HL-60 (cell line): Measurements from ENCODE around the gene MTSS2.

Experiments used
- DNase-seq, 2 experiments: peaks; one replicate each; pipeline ENCODE4 v3.0.0-alpha.2; 2010 to 2020; ENCODE audit warnings: low read depth in 1 of 2, low spot score in 1 of 2
- H3K27ac ChIP-seq: fragments of 250-450 bp; sonication (Bioruptor Pico); replicated peaks from 2 replicates; pipeline ENCODE4 v1.5.1; 2020; ENCODE audit warnings: mild to moderate bottlenecking, moderate library complexity
- H3K27me3 ChIP-seq: fragments of 250-450 bp; sonication (Bioruptor Pico); 2 replicates; pipeline ENCODE4 v1.5.1; 2021; ENCODE audit warnings: mild to moderate bottlenecking, moderate library complexity; ENCODE audit not compliant: insufficient read depth, poor library complexity, severe bottlenecking
- H3K4me3 ChIP-seq: replicated peaks from 2 replicates; pipeline ENCODE4 v1.5.1; 2011; ENCODE audit warnings: mild to moderate bottlenecking, control low read depth, low read length; ENCODE audit not compliant: insufficient read depth
- GABPA ChIP-seq: IDR thresholded peaks from 2 replicates; pipeline ENCODE4 v1.6.1; 2012; ENCODE audit warnings: low read depth
- POLR2AphosphoS5 ChIP-seq: IDR thresholded peaks from 2 replicates; pipeline ENCODE4 v1.6.1; 2012; ENCODE audit warnings: low read depth
- SPI1 ChIP-seq: IDR thresholded peaks from 2 replicates; pipeline ENCODE4 v1.6.1; 2012; ENCODE audit warnings: low read depth, mild to moderate bottlenecking, borderline replicate concordance
- TF ChIP-seq, protein P1 (sequence below): IDR thresholded peaks from 2 replicates; pipeline ENCODE4 v1.6.1; 2012; ENCODE audit warnings: low read depth; ENCODE audit not compliant: insufficient replicate concordance
- TF ChIP-seq, protein P2 (sequence below): IDR thresholded peaks from one replicate; pipeline ENCODE4 v1.5.1; 2011; ENCODE audit warnings: low read length, control low read depth, inconsistent platforms; ENCODE audit not compliant: insufficient read depth

Gene MTSS2

GRCh38 chr16:70730944-70731343 lies 45.1 kb upstream of the MTSS2 start:
- no peak for DNase-seq
- Histone ChIP-seq H3K27me3 (no peaks in the 10 kb centered on the region), H3K27ac (no peak overlapping the region), H3K4me3 (no peak overlapping the region)
- TF ChIP-seq GABPA (no peak), POLR2AphosphoS5 (no peak)

DNA sequence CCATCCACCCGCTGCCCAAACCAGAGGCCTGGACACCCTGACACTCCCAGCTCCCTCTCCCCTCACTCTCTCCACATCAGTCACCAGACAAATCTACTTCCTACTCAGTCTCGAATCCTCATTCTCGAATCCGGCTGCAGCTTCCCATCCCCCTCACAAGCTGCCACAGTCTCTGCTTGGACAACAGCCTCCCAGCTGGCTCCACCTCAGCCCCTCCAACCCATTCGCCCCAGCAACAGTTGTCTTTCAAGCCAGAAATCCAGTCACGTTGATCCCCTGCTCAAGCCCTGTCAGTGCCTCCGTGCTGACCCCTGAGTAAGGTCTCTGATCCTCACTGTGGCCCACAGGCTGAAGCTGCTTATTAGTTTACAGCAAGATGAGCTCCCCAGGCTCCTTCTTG lies 44.2 kb upstream of the MTSS2 start:
- DNase-seq = no peak
- TF ChIP-seq, protein P1, sequence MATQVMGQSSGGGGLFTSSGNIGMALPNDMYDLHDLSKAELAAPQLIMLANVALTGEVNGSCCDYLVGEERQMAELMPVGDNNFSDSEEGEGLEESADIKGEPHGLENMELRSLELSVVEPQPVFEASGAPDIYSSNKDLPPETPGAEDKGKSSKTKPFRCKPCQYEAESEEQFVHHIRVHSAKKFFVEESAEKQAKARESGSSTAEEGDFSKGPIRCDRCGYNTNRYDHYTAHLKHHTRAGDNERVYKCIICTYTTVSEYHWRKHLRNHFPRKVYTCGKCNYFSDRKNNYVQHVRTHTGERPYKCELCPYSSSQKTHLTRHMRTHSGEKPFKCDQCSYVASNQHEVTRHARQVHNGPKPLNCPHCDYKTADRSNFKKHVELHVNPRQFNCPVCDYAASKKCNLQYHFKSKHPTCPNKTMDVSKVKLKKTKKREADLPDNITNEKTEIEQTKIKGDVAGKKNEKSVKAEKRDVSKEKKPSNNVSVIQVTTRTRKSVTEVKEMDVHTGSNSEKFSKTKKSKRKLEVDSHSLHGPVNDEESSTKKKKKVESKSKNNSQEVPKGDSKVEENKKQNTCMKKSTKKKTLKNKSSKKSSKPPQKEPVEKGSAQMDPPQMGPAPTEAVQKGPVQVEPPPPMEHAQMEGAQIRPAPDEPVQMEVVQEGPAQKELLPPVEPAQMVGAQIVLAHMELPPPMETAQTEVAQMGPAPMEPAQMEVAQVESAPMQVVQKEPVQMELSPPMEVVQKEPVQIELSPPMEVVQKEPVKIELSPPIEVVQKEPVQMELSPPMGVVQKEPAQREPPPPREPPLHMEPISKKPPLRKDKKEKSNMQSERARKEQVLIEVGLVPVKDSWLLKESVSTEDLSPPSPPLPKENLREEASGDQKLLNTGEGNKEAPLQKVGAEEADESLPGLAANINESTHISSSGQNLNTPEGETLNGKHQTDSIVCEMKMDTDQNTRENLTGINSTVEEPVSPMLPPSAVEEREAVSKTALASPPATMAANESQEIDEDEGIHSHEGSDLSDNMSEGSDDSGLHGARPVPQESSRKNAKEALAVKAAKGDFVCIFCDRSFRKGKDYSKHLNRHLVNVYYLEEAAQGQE = no peak
- TF ChIP-seq, protein P2, sequence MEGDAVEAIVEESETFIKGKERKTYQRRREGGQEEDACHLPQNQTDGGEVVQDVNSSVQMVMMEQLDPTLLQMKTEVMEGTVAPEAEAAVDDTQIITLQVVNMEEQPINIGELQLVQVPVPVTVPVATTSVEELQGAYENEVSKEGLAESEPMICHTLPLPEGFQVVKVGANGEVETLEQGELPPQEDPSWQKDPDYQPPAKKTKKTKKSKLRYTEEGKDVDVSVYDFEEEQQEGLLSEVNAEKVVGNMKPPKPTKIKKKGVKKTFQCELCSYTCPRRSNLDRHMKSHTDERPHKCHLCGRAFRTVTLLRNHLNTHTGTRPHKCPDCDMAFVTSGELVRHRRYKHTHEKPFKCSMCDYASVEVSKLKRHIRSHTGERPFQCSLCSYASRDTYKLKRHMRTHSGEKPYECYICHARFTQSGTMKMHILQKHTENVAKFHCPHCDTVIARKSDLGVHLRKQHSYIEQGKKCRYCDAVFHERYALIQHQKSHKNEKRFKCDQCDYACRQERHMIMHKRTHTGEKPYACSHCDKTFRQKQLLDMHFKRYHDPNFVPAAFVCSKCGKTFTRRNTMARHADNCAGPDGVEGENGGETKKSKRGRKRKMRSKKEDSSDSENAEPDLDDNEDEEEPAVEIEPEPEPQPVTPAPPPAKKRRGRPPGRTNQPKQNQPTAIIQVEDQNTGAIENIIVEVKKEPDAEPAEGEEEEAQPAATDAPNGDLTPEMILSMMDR = no peak
- no peak for TF ChIP-seq SPI1
- TF ChIP-seq POLR2AphosphoS5 = no peak
- TF ChIP-seq GABPA = no peak

DNA sequence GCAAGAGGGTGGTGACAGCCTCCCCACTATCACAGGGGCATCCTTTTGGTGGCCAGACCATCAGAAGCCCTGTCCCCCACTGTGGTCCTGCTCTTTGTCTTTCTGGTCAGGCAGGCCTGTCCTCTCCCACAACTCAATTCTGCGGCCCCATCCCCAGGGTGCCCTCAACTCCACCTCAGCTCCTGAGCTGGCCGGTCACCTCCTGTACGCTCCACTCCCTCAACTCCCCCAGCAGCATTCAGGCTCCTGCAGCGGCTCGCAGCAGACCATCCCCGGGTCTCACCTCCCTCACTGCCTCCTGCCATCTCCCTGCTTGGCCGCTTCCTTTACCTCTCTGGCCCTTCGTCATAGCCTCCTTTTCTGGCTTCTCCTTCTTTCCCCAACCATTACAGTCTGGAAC lies 43.4 kb upstream of the MTSS2 start:
- no peak for DNase-seq
- no peaks in the 10 kb centered on the region for H3K27me3 ChIP-seq
- TF ChIP-seq SPI1 (no peak), POLR2AphosphoS5 (no peak), GABPA (no peak)
- TF ChIP-seq, protein P1 = no peak
- TF ChIP-seq, protein P2 = no peak
- H3K4me3 ChIP-seq = no peak overlapping the region
- H3K27ac ChIP-seq = no peak overlapping the region

More for the DNA sequence above, 44.2 kb upstream of the MTSS2 start:
- H3K27me3 ChIP-seq = no peaks in the 10 kb centered on the region
- no peak overlapping the region for H3K27ac ChIP-seq
- H3K4me3 ChIP-seq = no peak overlapping the region

- H3K27me3 ChIP-seq = no peaks in the 10 kb centered on the region
- peak; percentile 41; the same call in 1 of the 2 replicates for TF ChIP-seq SPI1
- TF ChIP-seq, protein P2 = no peak
- no peak for TF ChIP-seq GABPA
- peak; percentile 50; the same call in 1 of the 2 replicates for TF ChIP-seq POLR2AphosphoS5
- TF ChIP-seq, protein P1 = no peak
- H3K27ac ChIP-seq = peak overlapping the region; percentile 73
- no peak overlapping the region for H3K4me3 ChIP-seq
- DNase-seq = peak in 1 of 2 experiments; percentile 83
These were observed 42.3 kb upstream of the MTSS2 start for GRCh38 chr16:70728150-70728549.
